H1 (cell line): ENCODE results near the gene SLC5A10. TPM values are rescaled to one million over a fixed set of nuclear protein-coding genes. Genes with fewer than 3 reads are reported as not detected.

Source experiments
- CTCF ChIA-PET: fragments of 300-600 bp; sonication (Branson Sonifier 250); formaldehyde crosslinking; loops from one replicate; lab custom pipeline; 2021; ENCODE audit not compliant: partially characterized antibody; lab: Charles Lee
- POLR2A ChIA-PET: fragments of 300-600 bp; sonication (Branson Sonifier 250); formaldehyde crosslinking; loops from one replicate; lab custom pipeline; 2021; ENCODE audit warnings: inconsistent platforms; ENCODE audit not compliant: partially characterized antibody; lab: Charles Lee
- DNase-seq, 2 experiments: peaks; one replicate each; pipeline versions ENCODE4 v3.0.0 to v3.0.0-alpha.2; 2010 to 2022; ENCODE audit warnings: low spot score in 2 of 2, low read depth in 1 of 2, mixed read lengths in 1 of 2
- FAIRE-seq: peaks from 2 replicates; lab custom pipeline; 2011; peaks lifted over from hg19 to GRCh38; lab: Jason Lieb, UNC
- H2AFZ ChIP-seq: 2 replicates; pipeline ENCODE4 v1.8.1; 2012; ENCODE audit warnings: low read length, inconsistent platforms
- H2AK5ac ChIP-seq: 2 replicates; pipeline ENCODE4 v1.6.1; 2013; ENCODE audit warnings: low read depth, low read length
- H2BK120ac ChIP-seq: replicated peaks from 2 replicates; pipeline ENCODE3; 2013; ENCODE audit warnings: low read depth, low read length, inconsistent platforms
- H2BK12ac ChIP-seq: 2 replicates; pipeline ENCODE4 v1.6.1; 2013; ENCODE audit warnings: low read depth, low read length
- H2BK15ac ChIP-seq: 2 replicates; pipeline ENCODE4 v1.6.1; 2013; ENCODE audit warnings: low read length
- H2BK20ac ChIP-seq: 2 replicates; pipeline ENCODE4 v1.6.1; 2013; ENCODE audit warnings: low read length
- H2BK5ac ChIP-seq: 2 replicates; pipeline ENCODE4 v1.6.1; 2013; ENCODE audit warnings: low read depth, low read length
- H3K14ac ChIP-seq: 2 replicates; pipeline ENCODE4 v1.6.1; 2013; ENCODE audit warnings: inconsistent platforms; ENCODE audit not compliant: insufficient read length
- H3K18ac ChIP-seq: 2 replicates; pipeline ENCODE4 v1.6.1; 2013; ENCODE audit warnings: low read length; ENCODE audit errors: extremely low read depth
- H3K23ac ChIP-seq: 2 replicates; pipeline ENCODE4 v1.6.1; 2013; ENCODE audit warnings: inconsistent platforms; ENCODE audit not compliant: insufficient read length
- H3K23me2 ChIP-seq: 2 replicates; pipeline ENCODE4 v1.6.1; 2013; ENCODE audit warnings: low read depth, low read length
- H3K27ac ChIP-seq: 2 replicates; pipeline ENCODE4 v1.6.1; 2011; ENCODE audit warnings: low read depth, low read length, inconsistent platforms
- H3K27me3 ChIP-seq, 4 experiments: replicated peaks in 1 of 4; 1 replicate in 1 of 4; 2 replicates in 3 of 4; pipeline versions ENCODE4 v1.6.1 to v1.8.1; 2011 to 2013; ENCODE audit warnings: low read length in 3 of 4, mild to moderate bottlenecking in 3 of 4, inconsistent platforms in 2 of 4, mixed read lengths in 2 of 4, moderate library complexity in 1 of 4; ENCODE audit not compliant: control insufficient read depth in 3 of 4, insufficient read depth in 3 of 4; ENCODE audit errors: extremely low read depth in 1 of 4
- H3K36me3 ChIP-seq, 4 experiments: 2 replicates each; pipeline versions ENCODE4 v1.6.1 to v1.8.1; 2011 to 2013; ENCODE audit warnings: mild to moderate bottlenecking in 4 of 4, low read length in 3 of 4, moderate library complexity in 2 of 4, control low read depth in 1 of 4, inconsistent platforms in 1 of 4; ENCODE audit not compliant: insufficient read depth in 4 of 4, control insufficient read depth in 2 of 4
- H3K4ac ChIP-seq: replicated peaks from 2 replicates; pipeline ENCODE3; 2013; ENCODE audit warnings: low read length, low read depth, mixed read lengths, inconsistent platforms; ENCODE audit not compliant: insufficient read length
- H3K4me1 ChIP-seq, 4 experiments: replicated peaks in 1 of 4; 1 replicate in 1 of 4; 2 replicates in 3 of 4; pipeline versions ENCODE4 v1.6.1 to v1.8.1; 2011 to 2013; ENCODE audit warnings: low read length in 3 of 4, inconsistent platforms in 2 of 4, mixed read lengths in 1 of 4; ENCODE audit not compliant: insufficient read depth in 4 of 4, control insufficient read depth in 3 of 4
- H3K4me2 ChIP-seq, 2 experiments: 2 replicates each; pipeline versions ENCODE4 v1.6.1 to v1.8.1; 2011 to 2013; ENCODE audit warnings: low read depth in 2 of 2, low read length in 2 of 2, control low read depth in 1 of 2, inconsistent platforms in 1 of 2, mild to moderate bottlenecking in 1 of 2; ENCODE audit not compliant: insufficient read depth in 1 of 2
- H3K4me3 ChIP-seq, 4 experiments: fragments of 200-600, 300-600 bp in 1 of 4; sonication (generic), shearing (Covaris generic), sonication (Bioruptor Twin) in 1 of 4; 2 replicates each; pipeline versions ENCODE4 v1.5.1 to v1.8.1; 2011 to 2016; ENCODE audit warnings: low read length in 4 of 4, low read depth in 3 of 4, control low read depth in 2 of 4, inconsistent platforms in 2 of 4, mild to moderate bottlenecking in 2 of 4, mixed read lengths in 1 of 4, moderate library complexity in 1 of 4; ENCODE audit not compliant: insufficient read depth in 2 of 4; ENCODE audit errors: extremely low read depth in 1 of 4
- H3K56ac ChIP-seq: replicated peaks from 2 replicates; pipeline ENCODE3; 2013; ENCODE audit warnings: low read depth, mild to moderate bottlenecking, mixed read lengths, low read length, inconsistent platforms; ENCODE audit not compliant: insufficient read length
- H3K79me1 ChIP-seq: 2 replicates; pipeline ENCODE4 v1.6.1; 2013; ENCODE audit warnings: low read depth, low read length, control low read depth
- H3K79me2 ChIP-seq, 2 experiments: 2 replicates each; pipeline versions ENCODE4 v1.6.1 to v1.8.1; 2012 to 2013; ENCODE audit warnings: low read length in 2 of 2, mild to moderate bottlenecking in 2 of 2, inconsistent platforms in 1 of 2; ENCODE audit not compliant: insufficient read depth in 2 of 2, control insufficient read depth in 1 of 2
- H3K9ac ChIP-seq, 4 experiments: replicated peaks in 1 of 4; 1 replicate in 1 of 4; 2 replicates in 3 of 4; pipeline versions ENCODE4 v1.6.1 to v1.8.1; 2011 to 2013; ENCODE audit warnings: low read depth in 3 of 4, low read length in 3 of 4, control low read depth in 2 of 4, mild to moderate bottlenecking in 2 of 4, moderate library complexity in 2 of 4, inconsistent platforms in 1 of 4; ENCODE audit errors: extremely low read depth in 1 of 4
- H3K9me3 ChIP-seq, 2 experiments: 2 replicates each; pipeline versions ENCODE4 v1.6.1 to v1.8.1; 2012 to 2013; ENCODE audit warnings: mild to moderate bottlenecking in 2 of 2, moderate library complexity in 2 of 2, control low read depth in 1 of 2, inconsistent platforms in 1 of 2, low read depth in 1 of 2, low read length in 1 of 2, mixed read lengths in 1 of 2; ENCODE audit not compliant: insufficient read depth in 2 of 2
- H4K20me1 ChIP-seq, 2 experiments: replicated peaks in 1 of 2; 2 replicates each; pipeline versions ENCODE3 to v1.8.1; 2011 to 2013; ENCODE audit warnings: inconsistent platforms in 2 of 2, low read length in 2 of 2, mild to moderate bottlenecking in 1 of 2; ENCODE audit not compliant: insufficient read depth in 2 of 2, control insufficient read depth in 1 of 2
- H4K5ac ChIP-seq: 2 replicates; pipeline ENCODE4 v1.6.1; 2013; ENCODE audit warnings: low read length, low read depth, mixed read lengths, inconsistent platforms; ENCODE audit not compliant: insufficient read length
- H4K8ac ChIP-seq: 2 replicates; pipeline ENCODE4 v1.8.0; 2013; ENCODE audit warnings: mild to moderate bottlenecking, moderate library complexity, low read length, inconsistent platforms; ENCODE audit not compliant: insufficient read depth; ENCODE audit errors: extremely low read depth
- H4K91ac ChIP-seq: replicated peaks from 2 replicates; pipeline ENCODE3; 2013; ENCODE audit warnings: low read length, mixed read lengths, inconsistent platforms; ENCODE audit not compliant: insufficient read length
- CHD2 ChIP-seq: IDR thresholded peaks from 2 replicates; pipeline ENCODE4 v1.6.1; 2012; ENCODE audit warnings: low read length, improper control_type of control experiment
- EZH2 ChIP-seq: fragments of 200-600 bp; sonication (generic); IDR thresholded peaks from 2 replicates; pipeline ENCODE4 v1.7.1; 2012; ENCODE audit warnings: low read depth, mild to moderate bottlenecking, moderate library complexity, low read length, inconsistent platforms; ENCODE audit not compliant: severe bottlenecking
- FOSL1 ChIP-seq: IDR thresholded peaks from 2 replicates; pipeline ENCODE4 v1.6.1; 2011; ENCODE audit warnings: mild to moderate bottlenecking, low read depth, low read length, moderate library complexity; ENCODE audit not compliant: insufficient read depth
- JUN ChIP-seq: IDR thresholded peaks from 2 replicates; pipeline ENCODE4 v1.6.1; 2011; ENCODE audit warnings: low read depth, mild to moderate bottlenecking, improper control_type of control experiment, low read length
- NANOG ChIP-seq: IDR thresholded peaks from 2 replicates; pipeline ENCODE4 v1.6.1; 2011; ENCODE audit warnings: low read length, low read depth, mild to moderate bottlenecking, inconsistent platforms; ENCODE audit not compliant: insufficient read depth, poor library complexity, severe bottlenecking
- SIN3A ChIP-seq, 2 experiments: IDR thresholded peaks in 1 of 2; conservative IDR thresholded peaks in 1 of 2; 2 replicates each; pipeline ENCODE4 v1.6.1; 2011 to 2012; ENCODE audit warnings: low read length in 2 of 2, improper control_type of control experiment in 1 of 2, low read depth in 1 of 2, mild to moderate bottlenecking in 1 of 2
- SP1 ChIP-seq: IDR thresholded peaks from 2 replicates; pipeline ENCODE4 v1.6.1; 2011; ENCODE audit warnings: low read depth, low read length
- SUZ12 ChIP-seq: fragments of 200-600 bp; sonication (generic); IDR thresholded peaks from 2 replicates; pipeline ENCODE4 v1.6.1; 2012; ENCODE audit warnings: mild to moderate bottlenecking, inconsistent platforms, low read length, moderate library complexity, mixed read lengths
- WGBS, 2 experiments: shearing (Covaris generic) in 1 of 2; methylation state at CpG; one replicate each; pipeline versions ENCODE4 v1.1.6 to v1.1.7; 2013 to 2015; ENCODE audit warnings: low lambda C conversion rate in 2 of 2, mixed read lengths in 2 of 2, inconsistent platforms in 1 of 2, low coverage in 1 of 2, missing lambda C conversion rate in 1 of 2; ENCODE audit not compliant: insufficient replicate concordance in 2 of 2, insufficient coverage in 1 of 2, insufficient read length in 1 of 2; ENCODE audit errors: extremely low coverage in 1 of 2, missing lambda C conversion rate in 1 of 2; 5-methylcytosine and 5-hydroxymethylcytosine counted together
- polyA plus RNA-seq, 7 experiments: library from polyadenylated mRNA; depleted of rRNA in 3 of 7; stranded (reverse) in 5 of 7; unstranded in 2 of 7; fragments of >200 nt in 5 of 7; fragments of 200-250 nt in 2 of 7; gene quantifications; 1 replicate in 5 of 7; 2 replicates in 1 of 7; 4 replicates in 1 of 7; pipeline versions ENCODE4 v1.2.1 to v1.2.3, GENCODE V29; 2011 to 2013; ENCODE audit warnings: missing spikeins in 2 of 7, mixed read lengths in 2 of 7
- total RNA-seq: library from RNA; stranded (reverse); fragmentation: NEBNext Ultra II Directional; extraction: Animal tissue kit (Norgen Biotek cat#: 25700); gene quantifications from 2 replicates; pipeline ENCODE4 v1.2.1, GENCODE V29; 2021
- TF ChIP-seq, protein P1 (sequence below): IDR thresholded peaks from 2 replicates; pipeline ENCODE4 v1.6.1; 2012; ENCODE audit warnings: low read length, inconsistent platforms

SLC5A10 gene
- total and polyA plus RNA-seq, 2 of the 8 experiments (the other 6 are each of a cell fraction or from before 2014, with no cell fraction given): 0.05 to 0.11 TPM

DNA sequence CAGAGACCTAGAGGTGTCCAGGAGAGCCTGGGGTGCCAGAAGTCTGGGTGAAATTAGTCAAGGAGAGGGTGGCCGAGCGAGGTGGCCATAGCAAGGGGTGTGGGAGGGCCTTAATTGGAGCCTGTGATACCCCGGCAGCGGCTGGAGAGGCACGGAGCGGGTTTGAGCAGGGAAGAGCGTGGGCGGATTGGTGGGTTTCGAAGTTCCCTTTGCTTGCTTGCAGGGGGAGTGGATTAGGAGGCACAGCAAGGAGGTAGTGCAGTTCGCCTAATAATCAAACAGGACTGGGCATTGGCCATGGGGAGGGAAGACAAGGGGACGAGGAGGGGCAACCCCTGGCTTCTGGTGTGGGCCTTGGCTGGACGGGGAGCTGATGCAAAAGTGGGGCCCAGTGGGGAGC, 58.0 kb downstream of the SLC5A10 start:
- H2AK5ac ChIP-seq: no peak overlapping the region
- H2BK20ac ChIP-seq: no peak overlapping the region
- H3K14ac ChIP-seq: no peak overlapping the region
- no peak overlapping the region for H3K18ac ChIP-seq
- H2AFZ ChIP-seq: no peak overlapping the region
- no peak overlapping the region for H3K23ac ChIP-seq
- no peak for FAIRE-seq
- no peak overlapping the region for H2BK120ac ChIP-seq
- H3K79me2 ChIP-seq: no peaks in the 10 kb centered on the region
- no peak overlapping the region for H2BK15ac ChIP-seq
- CTCF ChIA-PET: no interaction called here
- POLR2A ChIA-PET: interaction anchor here (1.0 kb wide), 1 partner anchor 42 kb away, joined by 3 read pairs; no protein-coding TSS in a partner anchor
- no peaks in the 10 kb centered on the region for H3K79me1 ChIP-seq
- H3K9ac ChIP-seq: no peak overlapping the region
- H3K56ac ChIP-seq: no peak overlapping the region
- H3K23me2 ChIP-seq: peaks cover 2% of the 10 kb centered on the region; the same call in 1 of the 2 replicates
- 85% methylated on average over 12 of the region's 12 CpGs; no CpG with 5 or more reads in 1 of the 2 experiments for WGBS, 2 experiments
- H3K4me1 ChIP-seq: peaks cover 0 to 10% (median 7%) of the 10 kb centered on the region in 4 experiments; a peak in 5 of 7 replicates
- H3K4me3 ChIP-seq: no peak overlapping the region
- H3K27ac ChIP-seq: no peak overlapping the region
- H2BK5ac ChIP-seq: no peak overlapping the region
- H4K5ac ChIP-seq: no peak overlapping the region
- peaks cover 0 to 6% of the 10 kb centered on the region in 2 experiments; a peak in 2 of 4 replicates for H3K9me3 ChIP-seq
- DNase-seq: no peak
- no peak overlapping the region; the same call in 1 of the 2 replicates for H4K8ac ChIP-seq
- H2BK12ac ChIP-seq: no peak overlapping the region
- no peaks in the 10 kb centered on the region for H3K27me3 ChIP-seq
- H3K36me3 ChIP-seq: no peaks in the 10 kb centered on the region
- no peak overlapping the region for H4K91ac ChIP-seq
- H3K4ac ChIP-seq: no peak overlapping the region
- no peaks in the 10 kb centered on the region for H4K20me1 ChIP-seq
- no peak overlapping the region for H3K4me2 ChIP-seq
- TF ChIP-seq, protein P1, sequence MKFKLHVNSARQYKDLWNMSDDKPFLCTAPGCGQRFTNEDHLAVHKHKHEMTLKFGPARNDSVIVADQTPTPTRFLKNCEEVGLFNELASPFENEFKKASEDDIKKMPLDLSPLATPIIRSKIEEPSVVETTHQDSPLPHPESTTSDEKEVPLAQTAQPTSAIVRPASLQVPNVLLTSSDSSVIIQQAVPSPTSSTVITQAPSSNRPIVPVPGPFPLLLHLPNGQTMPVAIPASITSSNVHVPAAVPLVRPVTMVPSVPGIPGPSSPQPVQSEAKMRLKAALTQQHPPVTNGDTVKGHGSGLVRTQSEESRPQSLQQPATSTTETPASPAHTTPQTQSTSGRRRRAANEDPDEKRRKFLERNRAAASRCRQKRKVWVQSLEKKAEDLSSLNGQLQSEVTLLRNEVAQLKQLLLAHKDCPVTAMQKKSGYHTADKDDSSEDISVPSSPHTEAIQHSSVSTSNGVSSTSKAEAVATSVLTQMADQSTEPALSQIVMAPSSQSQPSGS: no peak
- no peak for TF ChIP-seq NANOG
- TF ChIP-seq SUZ12: no peak
- no peak for TF ChIP-seq FOSL1
- no peak for TF ChIP-seq JUN
- TF ChIP-seq SIN3A (conservative IDR thresholded peaks at IDR 0.05 in 1 of 2, IDR thresholded peaks at IDR 0.05 in 1 of 2; ENCODE audit: low read depth in 1 of 2, low read length in 2 of 2): no peak
- TF ChIP-seq EZH2: no peak
- no peak for TF ChIP-seq CHD2
- TF ChIP-seq SP1: no peak
